Endodermal cell (in vitro differentiated cells): Measurements from ENCODE around the gene SCEL. TPM values are rescaled to one million over a fixed set of nuclear protein-coding genes. Genes with fewer than 3 reads are reported as not detected.

Experiments used
- DNase-seq: peaks from one replicate; pipeline ENCODE4 v3.0.0-alpha.2; 2017
- H3K27ac ChIP-seq: 2 replicates; pipeline ENCODE4 v1.5.1; 2013; ENCODE audit warnings: mild to moderate bottlenecking, low read depth, low read length, moderate library complexity
- H3K27me3 ChIP-seq: 2 replicates; pipeline ENCODE4 v1.6.1; 2013; ENCODE audit warnings: mild to moderate bottlenecking, low read length, moderate library complexity; ENCODE audit not compliant: insufficient read depth, control insufficient read depth, poor library complexity, severe bottlenecking
- H3K36me3 ChIP-seq: 2 replicates; pipeline ENCODE4 v1.7.0; 2013; ENCODE audit warnings: mild to moderate bottlenecking, low read length, moderate library complexity; ENCODE audit not compliant: control insufficient read depth, insufficient read depth
- H3K4me1 ChIP-seq: one replicate; pipeline ENCODE4 v1.7.0; 2013; ENCODE audit warnings: low read length; ENCODE audit not compliant: control insufficient read depth, insufficient read depth
- H3K4me3 ChIP-seq: 2 replicates; pipeline ENCODE4 v1.5.1; 2013; ENCODE audit warnings: mild to moderate bottlenecking, low read length, moderate library complexity
- H3K9ac ChIP-seq: 2 replicates; pipeline ENCODE4 v1.6.1; 2013; ENCODE audit warnings: mild to moderate bottlenecking, low read length, moderate library complexity; ENCODE audit not compliant: poor library complexity, severe bottlenecking; ENCODE audit errors: extremely low read depth
- H3K9me3 ChIP-seq: 2 replicates; pipeline ENCODE4 v1.6.1; 2013; ENCODE audit warnings: mild to moderate bottlenecking, low read length, moderate library complexity; ENCODE audit not compliant: control insufficient read depth
- H3K27ac Mint-ChIP-seq: 2 replicates; pipeline ENCODE4 v1.8.0; 2020; ENCODE audit warnings: mixed read lengths
- H3K27me3 Mint-ChIP-seq: 2 replicates; pipeline ENCODE4 v1.8.0; 2021; ENCODE audit warnings: mild to moderate bottlenecking, mixed read lengths; ENCODE audit not compliant: insufficient read depth
- H3K36me3 Mint-ChIP-seq: 2 replicates; pipeline ENCODE4 v1.8.0; 2020; ENCODE audit warnings: low read depth, mixed read lengths
- H3K4me1 Mint-ChIP-seq: 2 replicates; pipeline ENCODE4 v1.8.0; 2020; ENCODE audit warnings: mixed read lengths
- H3K4me3 Mint-ChIP-seq: 2 replicates; pipeline ENCODE4 v1.8.0; 2020; ENCODE audit warnings: mild to moderate bottlenecking, moderate library complexity, mixed read lengths
- H3K9me3 Mint-ChIP-seq: 2 replicates; pipeline ENCODE4 v1.8.0; 2020; ENCODE audit warnings: mild to moderate bottlenecking, mixed read lengths
- WGBS, 2 experiments: methylation state at CpG; one replicate each; pipeline versions ENCODE4 v1.1.5 to v1.1.7; 2013; ENCODE audit warnings: missing lambda C conversion rate in 2 of 2, mixed read lengths in 1 of 2; ENCODE audit not compliant: insufficient coverage in 1 of 2, insufficient read length in 1 of 2; 5-methylcytosine and 5-hydroxymethylcytosine counted together
- total RNA-seq, 2 donors: library from RNA; stranded (reverse); fragmentation: NEBNext Ultra II Directional in 1 of 2; extraction: Animal tissue kit (Norgen Biotek cat#: 25700) in 1 of 2; gene quantifications; 2 replicates in 1 of 2; 3 replicates in 1 of 2; pipeline ENCODE4 v1.2.1, GENCODE V29; 2021
- TF ChIP-seq, protein P1 (sequence below): fragments of 200-600 bp; sonication (generic); conservative IDR thresholded peaks from 2 replicates; pipeline ENCODE4 v1.5.0; 2021; ENCODE audit warnings: antibody characterized with exemption, mild to moderate bottlenecking

SCEL gene
- total RNA-seq, 2 donors from 2014 or later, result 0.18 TPM; not detected in 1

DNA sequence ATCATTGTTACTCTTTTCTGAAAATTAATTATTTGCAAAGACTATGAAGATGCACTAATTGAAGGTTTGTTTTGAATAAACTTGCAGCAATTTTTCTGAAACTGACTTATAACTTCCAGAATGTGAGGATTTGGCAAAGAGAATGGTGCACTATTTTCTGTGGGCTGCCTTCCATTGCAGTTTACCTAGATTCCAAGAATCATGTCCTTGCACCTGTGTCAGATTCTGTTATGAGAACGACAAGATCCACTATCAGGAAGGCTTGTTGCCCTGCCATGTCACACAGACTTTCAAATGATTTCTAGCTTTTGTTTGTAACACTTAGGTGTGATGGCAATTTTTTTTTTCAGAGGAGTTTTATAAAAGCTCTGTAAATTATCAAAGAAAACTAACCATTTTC is 156.4 kb downstream of the SCEL start:
- WGBS, 2 experiments, result 88% methylated on average over 1 of the region's 1 CpG; no CpG with 5 or more reads in 1 of the 2 experiments
- H3K27me3 ChIP-seq, result peaks cover 10% of the 10 kb centered on the region
- H3K4me1 ChIP-seq, result no peaks in the 10 kb centered on the region
- DNase-seq, result no peak
- Mint-ChIP-seq H3K27ac (no peak overlapping the region), H3K9me3 (no peaks in the 10 kb centered on the region), H3K36me3 (no peaks in the 10 kb centered on the region), H3K4me1 (peaks cover 6% of the 10 kb centered on the region), H3K4me3 (no peak overlapping the region), H3K27me3 (peaks cover 17% of the 10 kb centered on the region)
- TF ChIP-seq, protein P1, sequence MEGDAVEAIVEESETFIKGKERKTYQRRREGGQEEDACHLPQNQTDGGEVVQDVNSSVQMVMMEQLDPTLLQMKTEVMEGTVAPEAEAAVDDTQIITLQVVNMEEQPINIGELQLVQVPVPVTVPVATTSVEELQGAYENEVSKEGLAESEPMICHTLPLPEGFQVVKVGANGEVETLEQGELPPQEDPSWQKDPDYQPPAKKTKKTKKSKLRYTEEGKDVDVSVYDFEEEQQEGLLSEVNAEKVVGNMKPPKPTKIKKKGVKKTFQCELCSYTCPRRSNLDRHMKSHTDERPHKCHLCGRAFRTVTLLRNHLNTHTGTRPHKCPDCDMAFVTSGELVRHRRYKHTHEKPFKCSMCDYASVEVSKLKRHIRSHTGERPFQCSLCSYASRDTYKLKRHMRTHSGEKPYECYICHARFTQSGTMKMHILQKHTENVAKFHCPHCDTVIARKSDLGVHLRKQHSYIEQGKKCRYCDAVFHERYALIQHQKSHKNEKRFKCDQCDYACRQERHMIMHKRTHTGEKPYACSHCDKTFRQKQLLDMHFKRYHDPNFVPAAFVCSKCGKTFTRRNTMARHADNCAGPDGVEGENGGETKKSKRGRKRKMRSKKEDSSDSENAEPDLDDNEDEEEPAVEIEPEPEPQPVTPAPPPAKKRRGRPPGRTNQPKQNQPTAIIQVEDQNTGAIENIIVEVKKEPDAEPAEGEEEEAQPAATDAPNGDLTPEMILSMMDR, result no peak
- H3K36me3 ChIP-seq, result no peaks in the 10 kb centered on the region
- H3K9me3 ChIP-seq, result no peaks in the 10 kb centered on the region
- no peak overlapping the region for H3K4me3 ChIP-seq
- H3K9ac ChIP-seq, result no peak overlapping the region
- H3K27ac ChIP-seq, result no peak overlapping the region

DNA sequence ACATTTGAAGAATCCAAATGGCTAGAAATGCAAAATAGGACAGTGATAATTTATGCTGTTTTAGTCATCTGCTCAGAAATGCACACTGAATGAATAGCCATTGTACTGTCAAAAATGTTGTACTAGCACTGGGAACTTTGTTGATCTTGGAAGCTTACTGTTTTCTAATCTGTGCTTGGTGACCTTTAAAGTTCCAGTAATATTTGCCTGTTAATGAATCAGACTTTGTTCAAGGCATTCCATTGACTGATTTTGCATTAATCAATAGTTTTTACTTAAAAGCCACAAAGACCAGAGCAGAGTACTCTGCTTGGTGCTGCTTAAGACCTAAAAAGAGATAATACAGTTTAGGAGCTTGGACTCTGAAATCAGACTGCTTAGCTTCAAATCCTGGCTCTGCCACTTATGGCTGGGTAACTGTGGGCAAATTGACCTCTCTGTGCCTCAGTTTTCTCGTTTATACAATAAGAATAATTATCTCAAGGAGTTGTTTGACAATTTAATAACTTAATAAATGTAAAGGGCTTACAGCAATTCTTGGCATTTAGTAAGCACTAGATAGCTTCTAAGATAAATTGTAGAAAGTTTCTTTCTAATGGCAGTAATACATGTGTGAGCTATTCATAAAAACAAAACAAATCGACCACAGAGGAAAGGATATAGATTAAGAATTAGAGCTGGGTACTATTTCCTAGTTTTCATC is 157.4 kb downstream of the SCEL start:
- peaks cover 21% of the 10 kb centered on the region for H3K27me3 Mint-ChIP-seq
- Histone ChIP-seq H3K36me3 (no peaks in the 10 kb centered on the region), H3K4me3 (no peak overlapping the region), H3K27me3 (peaks cover 14% of the 10 kb centered on the region), H3K9me3 (no peaks in the 10 kb centered on the region), H3K4me1 (no peaks in the 10 kb centered on the region), H3K27ac (peak overlapping the region; percentile 58), H3K9ac (no peak overlapping the region)
- TF ChIP-seq, protein P1, result no peak
- no peak overlapping the region for H3K27ac Mint-ChIP-seq
- no peaks in the 10 kb centered on the region for H3K9me3 Mint-ChIP-seq
- WGBS, 2 experiments, result 75% methylated on average over 1 of the region's 2 CpGs; no CpG with 5 or more reads in 1 of the 2 experiments
- no peaks in the 10 kb centered on the region for H3K36me3 Mint-ChIP-seq
- peaks cover 6% of the 10 kb centered on the region for H3K4me1 Mint-ChIP-seq
- H3K4me3 Mint-ChIP-seq, result no peak overlapping the region
- no peak for DNase-seq

DNA sequence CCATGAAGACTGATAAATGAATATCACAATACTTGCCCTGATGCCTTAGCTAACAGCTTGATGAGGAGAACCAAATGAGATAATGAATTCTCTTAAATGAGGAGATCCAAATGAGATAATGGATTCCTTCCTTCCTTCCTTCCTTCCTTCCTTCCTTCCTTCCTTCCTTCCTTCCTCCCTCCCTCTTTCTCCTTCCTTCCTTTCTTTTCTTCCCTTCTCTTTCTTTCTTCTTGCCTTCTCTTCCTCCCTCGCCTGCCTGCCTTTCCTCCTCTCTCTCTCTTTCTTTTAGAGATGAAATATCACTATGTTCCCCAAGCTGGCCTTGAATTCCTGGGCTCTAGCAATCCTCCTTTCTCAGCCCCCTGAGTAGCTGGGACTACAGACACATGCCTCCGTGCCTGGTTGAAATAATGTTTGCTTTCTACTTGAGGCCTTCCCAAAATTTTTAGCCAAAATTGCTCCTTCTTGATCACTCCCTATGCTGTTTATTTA is 158.0 kb downstream of the SCEL start:
- H3K9me3 Mint-ChIP-seq, result no peaks in the 10 kb centered on the region
- no peaks in the 10 kb centered on the region for H3K36me3 Mint-ChIP-seq
- no peak overlapping the region for H3K4me3 Mint-ChIP-seq
- Histone ChIP-seq H3K4me1 (no peaks in the 10 kb centered on the region), H3K4me3 (no peak overlapping the region), H3K9me3 (no peaks in the 10 kb centered on the region), H3K9ac (no peak overlapping the region), H3K36me3 (no peaks in the 10 kb centered on the region), H3K27ac (no peak overlapping the region), H3K27me3 (peaks cover 14% of the 10 kb centered on the region)
- peaks cover 6% of the 10 kb centered on the region for H3K4me1 Mint-ChIP-seq
- no peak for DNase-seq
- TF ChIP-seq, protein P1, result no peak
- peaks cover 21% of the 10 kb centered on the region for H3K27me3 Mint-ChIP-seq
- H3K27ac Mint-ChIP-seq, result no peak overlapping the region
- 86 to 90% methylated on average over 2 of the region's 2 CpGs for WGBS, 2 experiments

Other genes with a start within 250 kb of the SCEL start
- 10 to 100 TPM; 32.5 to 32.9 TPM for gene MYCBP2, start 208.6 kb upstream of the SCEL start, total RNA-seq
- 10 to 100 TPM; 24.0 to 25.7 TPM for gene SLAIN1, start 162.0 kb downstream of the SCEL start, total RNA-seq